HepG2 (cell line): ENCODE measurements around the gene C3orf22. TPM values are rescaled to one million over a fixed set of nuclear protein-coding genes. Genes with fewer than 3 reads are reported as not detected.
A peak's percentile ranks its signal among the peaks of the same experiment; 100 is the strongest.

ENCODE experiments used
- FOXP4 ChIP-seq: sonication (generic); formaldehyde crosslinking; IDR thresholded peaks from 2 replicates; pipeline ENCODE4 v1.4.0; 2020; ENCODE audit warnings: missing genetic modification reagents
- IRF9 ChIP-seq: sonication (generic); formaldehyde crosslinking; IDR thresholded peaks from 2 replicates; pipeline ENCODE4 v1.8.0; 2022; ENCODE audit warnings: missing genetic modification reagents, mild to moderate bottlenecking, borderline replicate concordance
- RBM22 ChIP-seq: fragments of 200-400 bp; formaldehyde crosslinking; optimal IDR thresholded peaks from 2 replicates; pipeline ENCODE3; 2017; ENCODE audit warnings: mild to moderate bottlenecking, low read length, moderate library complexity
- SNAPC4 ChIP-seq: sonication (generic); formaldehyde crosslinking; IDR thresholded peaks from 2 replicates; pipeline ENCODE4 v1.4.0; 2020; ENCODE audit warnings: mild to moderate bottlenecking, missing genetic modification reagents
- STAT6 ChIP-seq: sonication (generic); formaldehyde crosslinking; IDR thresholded peaks from 2 replicates; pipeline ENCODE4 v1.4.0; 2020; ENCODE audit warnings: missing genetic modification reagents, mild to moderate bottlenecking, borderline replicate concordance
- ZKSCAN8 ChIP-seq: IDR thresholded peaks from 2 replicates; pipeline ENCODE4 v1.6.1; 2016; ENCODE audit warnings: borderline replicate concordance, missing genetic modification reagents, missing compliant biosample characterization
- ZNF224 ChIP-seq: sonication (generic); formaldehyde crosslinking; IDR thresholded peaks from 2 replicates; pipeline ENCODE4 v1.5.0; 2020; ENCODE audit warnings: mild to moderate bottlenecking, missing genetic modification reagents
- ZNF367 ChIP-seq: sonication (generic); formaldehyde crosslinking; IDR thresholded peaks from 2 replicates; pipeline ENCODE4 v1.4.0; 2020; ENCODE audit warnings: missing genetic modification reagents, borderline replicate concordance
- ZNF44 ChIP-seq: sonication (generic); formaldehyde crosslinking; IDR thresholded peaks from 2 replicates; pipeline ENCODE4 v1.5.1; 2020; ENCODE audit warnings: mild to moderate bottlenecking, missing genetic modification reagents
- ZNF512B ChIP-seq: sonication (generic); formaldehyde crosslinking; IDR thresholded peaks from 2 replicates; pipeline ENCODE4 v1.5.1; 2020; ENCODE audit warnings: missing genetic modification reagents, mild to moderate bottlenecking, borderline replicate concordance
- ZSCAN29 ChIP-seq: sonication (generic); formaldehyde crosslinking; conservative IDR thresholded peaks from 2 replicates; pipeline ENCODE4 v1.4.0; 2020; ENCODE audit warnings: mild to moderate bottlenecking, missing genetic modification reagents
- polyA plus RNA-seq, 8 experiments: library from polyadenylated mRNA; depleted of rRNA in 3 of 8; stranded (reverse) in 7 of 8; unstranded in 1 of 8; fragments of >200 nt; fragmentation: Illumina TruSeq in 4 of 8; extraction: Trizol in 4 of 8; gene quantifications; 2 replicates each; pipeline versions ENCODE4 v1.2.1 to v1.2.3, GENCODE V29; 2011 to 2016; ENCODE audit warnings: low read depth in 4 of 8, missing spikeins in 1 of 8, mixed read lengths in 1 of 8; ENCODE audit not compliant: insufficient read depth in 1 of 8
- total RNA-seq, 5 experiments: library from RNA; depleted of rRNA; stranded (reverse); fragments of >200 nt; fragmentation: Illumina TruSeq; extraction: Trizol; gene quantifications; 2 replicates each; pipeline ENCODE4 v1.2.3, GENCODE V29; 2016; ENCODE audit warnings: low read depth in 1 of 5
- TF ChIP-seq, protein P1 (sequence below): sonication (generic); formaldehyde crosslinking; conservative IDR thresholded peaks from 2 replicates; pipeline ENCODE4 v1.8.1; 2023; ENCODE audit warnings: missing genetic modification reagents

C3orf22 gene
- total and polyA plus RNA-seq, 2 of the 13 experiments (the other 11 are each of a cell fraction or from before 2014, with no cell fraction given), result not detected

GRCh38 chr3:126528800-126529541 is 29.8 kb downstream of the C3orf22 start (continued):
- TF ChIP-seq ZSCAN29 (CRISPR knock-in tag), result no peak
- TF ChIP-seq ZNF367 (CRISPR knock-in tag), result no peak
- no peak for TF ChIP-seq ZNF44 (CRISPR knock-in tag)
- TF ChIP-seq RBM22, result peak; percentile 49
- TF ChIP-seq ZNF512B (CRISPR knock-in tag), result 0 out of 2 replicates have a peak, but pooled peaks have one; percentile 78
- TF ChIP-seq IRF9, result no peak
- TF ChIP-seq ZNF224 (CRISPR knock-in tag), result no peak
- TF ChIP-seq, protein P1, sequence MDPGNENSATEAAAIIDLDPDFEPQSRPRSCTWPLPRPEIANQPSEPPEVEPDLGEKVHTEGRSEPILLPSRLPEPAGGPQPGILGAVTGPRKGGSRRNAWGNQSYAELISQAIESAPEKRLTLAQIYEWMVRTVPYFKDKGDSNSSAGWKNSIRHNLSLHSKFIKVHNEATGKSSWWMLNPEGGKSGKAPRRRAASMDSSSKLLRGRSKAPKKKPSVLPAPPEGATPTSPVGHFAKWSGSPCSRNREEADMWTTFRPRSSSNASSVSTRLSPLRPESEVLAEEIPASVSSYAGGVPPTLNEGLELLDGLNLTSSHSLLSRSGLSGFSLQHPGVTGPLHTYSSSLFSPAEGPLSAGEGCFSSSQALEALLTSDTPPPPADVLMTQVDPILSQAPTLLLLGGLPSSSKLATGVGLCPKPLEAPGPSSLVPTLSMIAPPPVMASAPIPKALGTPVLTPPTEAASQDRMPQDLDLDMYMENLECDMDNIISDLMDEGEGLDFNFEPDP, result no peak
- peak; percentile 74 for TF ChIP-seq ZKSCAN8 (CRISPR knock-in tag)
- peak; percentile 62 for TF ChIP-seq STAT6
- peak; percentile 83 for TF ChIP-seq FOXP4
- TF ChIP-seq SNAPC4 (CRISPR knock-in tag), result no peak
